ENCODE measurements around the gene SNTG2.
A peak's percentile ranks its signal among the peaks of the same experiment; 100 is the strongest.

Gene SNTG2

DNA sequence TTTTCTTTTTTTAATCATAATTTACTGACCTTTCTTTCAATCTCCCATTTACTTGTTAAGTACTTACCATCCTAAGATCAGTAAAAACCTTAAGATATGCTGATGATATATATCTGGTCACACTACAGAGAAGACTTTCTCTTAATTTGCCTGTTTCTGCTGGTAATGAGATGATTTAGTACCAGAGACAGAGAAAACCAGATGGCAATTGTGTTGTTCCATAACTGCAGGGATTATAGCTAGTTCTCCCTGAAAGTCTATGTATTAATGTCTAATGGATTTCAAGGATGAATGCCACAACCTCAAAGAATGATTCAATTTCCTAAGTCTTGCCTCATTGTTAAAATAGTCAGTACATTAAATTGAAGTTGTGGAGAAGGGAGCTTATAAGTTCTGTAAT, 40.3 kb downstream of the SNTG2 start:
- no peak for DNase-seq (ENCODE audit: low read depth in 2 of 2)

DNA sequence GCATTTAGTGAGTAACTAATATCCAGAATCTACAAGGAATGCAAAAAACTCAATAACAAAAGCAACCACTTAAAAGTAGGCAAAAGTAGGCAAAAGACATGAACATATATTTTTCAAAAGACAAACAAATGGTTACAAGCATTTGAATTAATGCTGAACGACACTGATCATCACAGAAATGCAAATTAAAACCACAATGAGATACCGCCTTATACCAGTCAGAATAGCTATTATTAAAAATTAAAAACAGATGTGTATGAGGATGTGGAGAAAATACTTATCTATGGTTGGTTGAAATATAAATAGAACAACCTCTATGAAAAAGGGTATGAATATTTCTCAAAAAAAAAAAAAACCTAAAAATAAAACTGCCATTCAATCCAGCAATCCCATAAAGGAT, 51.7 kb downstream of the SNTG2 start:
- DNase-seq (ENCODE audit: low read depth in 2 of 2), result no peak

- no peak for DNase-seq (ENCODE audit: low read depth in 2 of 2)
These were observed 53.7 kb downstream of the SNTG2 start for GRCh38 chr2:1004398-1004797.

DNA sequence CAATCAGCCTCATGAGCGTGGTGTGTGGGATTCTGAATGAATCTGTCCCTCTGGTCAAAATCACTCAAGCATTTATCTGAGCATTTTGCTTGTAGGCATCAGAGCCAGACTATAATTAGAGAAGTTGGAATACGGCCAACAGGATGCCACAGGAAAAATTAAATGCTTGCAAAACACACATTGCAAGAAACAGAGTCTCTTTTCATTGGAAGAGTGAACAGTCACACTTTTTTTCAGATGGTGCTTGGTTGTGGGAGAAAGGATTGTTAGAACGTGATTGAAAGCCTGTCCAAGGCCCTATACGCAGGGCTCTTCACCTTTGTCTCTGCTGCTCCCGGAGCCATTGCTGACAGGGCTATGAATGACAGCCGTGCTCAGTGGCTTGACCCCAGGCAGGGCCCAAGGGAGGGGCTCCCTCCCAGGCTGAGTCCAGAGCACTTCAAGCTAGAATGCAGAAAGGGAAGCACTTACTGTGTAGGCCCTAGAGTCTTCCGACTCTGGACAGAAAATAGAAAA, 59.8 kb downstream of the SNTG2 start:
- no peak for DNase-seq (ENCODE audit: low read depth in 2 of 2)

DNA sequence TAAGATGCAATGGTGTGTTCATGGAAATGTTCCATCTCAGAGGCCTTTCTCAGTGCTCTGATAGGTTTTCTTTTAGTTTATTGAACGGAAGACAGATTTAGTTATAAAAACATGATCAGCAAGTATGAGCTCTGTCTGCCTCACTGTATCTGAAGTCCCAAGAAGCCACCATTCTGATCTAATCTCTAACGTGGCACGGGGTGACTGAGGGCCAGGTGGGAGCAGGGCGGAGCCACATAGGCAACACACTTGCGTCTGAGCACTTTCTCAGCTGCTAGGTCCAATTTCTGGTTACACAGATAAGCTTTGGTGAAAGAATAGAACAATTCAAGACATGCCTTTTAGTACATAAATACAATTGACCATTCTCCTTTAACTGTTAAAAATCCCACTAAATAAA, 60.4 kb downstream of the SNTG2 start:
- DNase-seq (ENCODE audit: low read depth in 2 of 2), result no peak

GRCh38 chr2:1011985-1012384, 61.3 kb downstream of the SNTG2 start:
- no peak for DNase-seq (ENCODE audit: low read depth in 2 of 2)

DNA sequence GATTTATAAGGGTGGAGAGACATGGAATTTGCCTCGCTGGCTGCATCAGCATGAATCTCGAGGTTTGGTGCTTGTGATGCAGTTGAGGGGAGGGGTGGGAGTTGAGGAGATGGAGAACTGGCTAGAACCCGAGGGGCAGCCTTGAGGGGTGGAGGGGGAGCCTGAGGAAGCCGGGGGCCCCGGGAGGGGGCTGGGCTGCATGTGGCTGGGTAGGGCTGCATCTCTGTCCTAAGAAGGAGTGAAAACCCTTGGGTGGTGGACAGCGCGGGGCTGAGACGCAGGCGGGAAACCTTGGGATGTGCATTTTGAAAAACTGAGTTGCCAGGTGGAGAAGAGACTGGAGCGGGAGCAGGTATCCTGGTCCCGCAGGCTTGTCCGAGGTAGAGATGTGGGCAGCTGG, 64.2 kb downstream of the SNTG2 start:
- DNase-seq (ENCODE audit: low read depth in 2 of 2), result no peak

GRCh38 chr2:1016500-1016899, 65.9 kb downstream of the SNTG2 start:
- no peak for DNase-seq (ENCODE audit: low read depth in 2 of 2)

DNA sequence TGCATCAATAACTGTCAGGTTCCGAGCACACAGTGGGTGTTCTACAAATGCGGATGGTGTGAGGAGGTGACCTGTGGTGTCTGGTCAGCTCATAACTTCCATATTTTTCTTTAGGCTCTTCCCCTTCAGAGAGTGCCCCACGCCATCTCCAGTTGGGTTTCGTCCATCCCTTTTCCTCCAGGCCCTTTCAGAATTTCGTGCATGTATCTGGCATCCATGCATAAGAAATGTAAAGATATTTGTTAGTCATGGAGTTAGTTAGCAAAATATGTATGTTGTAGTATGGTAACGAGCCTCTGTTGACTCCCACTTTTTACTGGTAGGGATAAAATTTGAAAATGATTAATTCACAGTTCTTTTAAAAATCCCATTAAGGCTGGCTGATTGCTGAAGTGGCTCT, 67.2 kb downstream of the SNTG2 start:
- no peak for DNase-seq (ENCODE audit: low read depth in 2 of 2)

DNA sequence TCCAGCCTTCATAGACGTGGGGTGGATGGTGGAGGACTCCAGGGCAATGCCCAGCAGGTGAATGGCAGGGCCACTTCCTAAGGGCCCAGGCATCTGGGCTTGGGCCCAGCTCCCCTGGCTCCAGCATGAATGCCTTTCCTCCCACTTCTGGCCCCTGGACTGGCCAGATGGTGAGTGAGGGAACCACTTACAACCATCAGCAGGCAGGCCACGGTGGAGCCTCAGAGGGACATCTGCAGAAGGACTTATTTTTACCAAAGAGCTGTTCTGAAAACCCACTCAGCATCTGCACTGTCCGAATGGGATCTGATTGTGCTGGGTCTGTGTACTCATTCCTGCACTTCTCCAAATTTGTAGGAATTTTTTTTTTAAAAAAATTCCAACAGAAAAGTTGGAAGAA, 69.6 kb downstream of the SNTG2 start:
- DNase-seq (ENCODE audit: low read depth in 2 of 2), result no peak

- DNase-seq (ENCODE audit: low read depth in 2 of 2), result no peak
These were observed 71.5 kb downstream of the SNTG2 start for GRCh38 chr2:1022178-1022577.

- no peak for DNase-seq (ENCODE audit: low read depth in 2 of 2)
These were observed 74.3 kb downstream of the SNTG2 start for GRCh38 chr2:1024981-1025380.

GRCh38 chr2:1026141-1026540, 75.5 kb downstream of the SNTG2 start:
- DNase-seq (ENCODE audit: low read depth in 2 of 2), result no peak

DNA sequence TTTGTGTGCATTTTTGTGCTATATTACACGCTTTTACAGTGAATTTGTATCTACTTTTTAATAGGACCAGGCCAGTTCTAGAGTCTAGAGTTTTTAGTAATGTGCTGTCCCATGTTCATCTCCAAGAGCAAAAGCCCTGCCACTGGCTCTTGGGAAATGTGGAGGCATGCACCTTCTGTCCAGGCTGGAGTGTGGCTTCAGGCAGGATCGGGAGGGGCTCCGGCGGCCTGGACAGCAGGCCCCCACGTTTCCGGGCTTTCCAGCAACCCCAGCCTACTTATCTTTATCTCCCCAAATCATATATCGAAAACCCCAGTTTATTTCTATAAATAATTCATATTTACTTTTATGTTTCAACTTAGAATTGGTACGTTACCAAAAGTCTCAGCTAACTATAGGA, 78.2 kb downstream of the SNTG2 start:
- no peak for DNase-seq (ENCODE audit: low read depth in 2 of 2)

DNA sequence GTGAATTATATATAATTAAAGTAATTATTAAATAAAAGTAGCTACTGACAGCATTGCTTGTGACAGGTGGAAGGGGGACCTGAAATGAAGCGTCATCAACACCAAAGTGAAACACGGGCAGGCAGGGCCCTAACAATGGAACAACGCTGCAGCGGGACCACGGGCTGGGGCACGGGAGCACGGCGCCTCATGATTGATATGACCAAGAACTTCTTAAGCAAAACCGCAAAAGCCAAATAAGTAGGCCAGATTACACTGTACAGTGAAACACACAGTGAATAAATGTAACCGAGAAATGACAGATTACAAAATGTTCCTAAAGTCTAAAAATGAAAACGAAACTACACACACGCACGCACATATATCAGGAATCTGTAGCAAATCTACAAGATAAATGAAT, 81.4 kb downstream of the SNTG2 start:
- DNase-seq (ENCODE audit: low read depth in 2 of 2), result peak; percentile 2 to 6

GRCh38 chr2:1033069-1033468, 82.4 kb downstream of the SNTG2 start:
- DNase-seq (ENCODE audit: low read depth in 2 of 2), result no peak

DNA sequence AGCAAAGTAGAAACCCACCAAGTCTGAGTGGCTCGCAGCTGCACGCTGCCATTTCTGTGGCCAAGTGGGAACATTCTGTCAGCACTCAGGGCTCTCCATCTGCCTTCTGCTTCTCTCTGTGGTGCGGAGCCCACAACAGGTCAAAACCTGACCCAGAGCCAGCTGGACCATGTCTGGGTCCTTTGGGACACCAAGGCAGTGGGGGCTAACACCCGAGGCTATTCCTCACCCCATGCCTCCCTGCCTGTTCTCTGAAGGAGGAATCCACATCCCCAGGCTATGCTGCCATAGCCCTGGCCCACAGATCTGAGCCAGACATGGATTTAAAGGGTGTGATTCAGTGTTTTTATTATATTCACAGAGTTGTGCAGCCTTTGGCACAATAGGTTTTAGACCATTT, 86.4 kb downstream of the SNTG2 start:
- no peak for DNase-seq (ENCODE audit: low read depth in 2 of 2)

GRCh38 chr2:1039549-1039948, 88.9 kb downstream of the SNTG2 start:
- no peak for DNase-seq (ENCODE audit: low read depth in 2 of 2)

GRCh38 chr2:1041012-1041805, 90.6 kb downstream of the SNTG2 start:
- DNase-seq (ENCODE audit: low read depth in 2 of 2), result no peak

- no peak for DNase-seq (ENCODE audit: low read depth in 2 of 2)
These were observed 94.5 kb downstream of the SNTG2 start for GRCh38 chr2:1045109-1045508.

GRCh38 chr2:1046067-1046466, 95.4 kb downstream of the SNTG2 start:
- no peak for DNase-seq (ENCODE audit: low read depth in 2 of 2)

DNA sequence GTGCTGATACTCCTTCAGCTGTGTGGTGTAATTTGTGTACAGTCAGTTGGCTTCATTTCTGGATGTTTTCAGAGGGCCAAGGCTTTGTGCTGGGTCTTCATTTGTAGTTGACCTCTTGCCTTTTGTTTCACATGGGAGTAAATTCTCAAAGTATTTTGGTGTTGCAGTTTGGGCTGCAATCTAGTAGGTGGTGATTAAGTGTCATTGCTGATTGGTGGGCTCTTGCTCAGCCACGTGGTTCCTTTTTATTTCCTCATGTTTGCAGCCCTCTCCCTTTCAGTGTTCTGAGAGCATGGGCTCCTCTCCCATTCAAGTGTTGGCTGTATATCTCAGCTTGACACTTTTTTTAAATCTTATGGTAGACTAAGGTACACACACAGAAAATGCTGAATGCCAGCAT, 96.8 kb downstream of the SNTG2 start:
- no peak for DNase-seq (ENCODE audit: low read depth in 2 of 2)

GRCh38 chr2:1049691-1050090, 99.0 kb downstream of the SNTG2 start:
- DNase-seq (ENCODE audit: low read depth in 2 of 2), result no peak

- no peak for DNase-seq (ENCODE audit: low read depth in 2 of 2)
These were observed 100.4 kb downstream of the SNTG2 start for GRCh38 chr2:1051075-1051474.

All from stimulated activated CD4-positive, alpha-beta T cell treated with anti-CD3 and anti-CD28 coated beads, Interleukin-15, amount 100 ng/mL, for 48 hours (primary cell).